HG02588 (cell line): ENCODE results near the gene SLIRP.
"Not testable (repeated sequence)": the region's sequence is repeated elsewhere in the genome, so short reads cannot be mapped to it uniquely, and the experiment has no call there.

Experiments
- ATAC-seq: cut with Tn5 transposase; IDR thresholded peaks from one replicate; pipeline ENCODE4 v1.9.1; 2021; ENCODE audit warnings: mild to moderate bottlenecking, moderate library complexity; ENCODE audit not compliant: unreplicated experiment

The SLIRP gene

GRCh38 chr14:77707724-77708408 is at the start of gene SLIRP, which contains the start of gene ALKBH1:
TSS of gene SLIRP (plus strand) at chr14:77708103. CDS start at chr14:77708112, 9 bp downstream.
TSS of gene ALKBH1 (minus strand) at chr14:77708023. CDS start at chr14:77708004, 19 bp downstream.
- ATAC-seq: peak; percentile 97

DNA sequence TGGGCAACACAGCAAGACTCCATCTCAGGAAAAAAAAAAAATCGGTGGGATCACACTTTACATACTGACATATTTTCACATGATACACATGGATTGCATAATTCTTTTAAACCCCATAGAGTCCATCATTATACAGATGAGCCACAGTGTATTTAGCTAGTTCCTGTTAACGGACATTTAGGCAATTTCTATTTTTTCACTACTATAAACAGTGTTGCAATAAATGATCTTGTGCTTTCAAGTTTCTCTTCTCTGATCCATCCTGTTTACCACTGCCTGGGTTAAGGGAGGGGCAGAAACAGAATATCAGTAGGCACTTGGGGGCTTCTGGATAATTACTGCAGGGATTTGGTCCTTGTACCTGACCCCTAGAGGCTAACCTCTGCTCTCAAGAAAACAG is 48.1 kb upstream of the SLIRP start:
- ATAC-seq: no peak

GRCh38 chr14:77660754-77661153 is 47.1 kb upstream of the SLIRP start:
- ATAC-seq: no peak

DNA sequence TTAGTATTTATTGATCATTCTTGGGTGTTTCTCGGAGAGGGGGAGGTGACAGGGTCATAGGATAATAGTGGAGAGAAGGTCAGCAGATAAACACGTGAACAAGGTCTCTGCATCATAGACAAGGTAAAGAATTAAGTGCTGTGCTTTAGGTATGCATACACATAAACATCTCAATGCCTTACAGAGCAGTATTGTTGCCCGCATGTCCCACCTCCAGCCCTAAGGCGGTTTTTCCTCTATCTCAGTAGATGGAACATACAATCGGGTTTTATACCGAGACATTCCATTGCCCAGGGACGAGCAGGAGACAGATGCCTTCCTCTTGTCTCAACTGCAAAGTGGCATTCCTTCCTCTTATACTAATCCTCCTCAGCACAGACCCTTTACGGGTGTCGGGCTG is 46.3 kb upstream of the SLIRP start:
- ATAC-seq: not testable (repeated sequence)

DNA sequence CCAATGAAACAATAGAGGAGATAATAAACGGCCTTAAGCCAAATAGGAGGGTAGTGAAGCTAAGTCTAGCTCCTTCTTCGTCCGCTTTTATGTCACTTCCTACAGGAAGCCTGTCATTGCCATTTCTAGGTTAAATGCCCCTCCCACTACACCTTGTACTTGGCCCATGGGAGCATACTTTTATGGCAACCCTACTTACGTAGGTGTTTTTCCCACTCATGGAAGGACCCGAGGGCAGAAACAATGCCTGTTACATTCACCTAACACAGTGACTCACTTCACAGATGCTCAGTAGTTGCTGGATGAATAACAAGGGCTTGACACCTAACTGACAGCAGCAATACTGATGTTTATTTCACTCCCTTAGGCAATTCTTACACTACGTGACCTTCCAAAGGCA is 44.6 kb upstream of the SLIRP start:
- no peak for ATAC-seq

GRCh38 chr14:77667331-77667730 is 40.6 kb upstream of the SLIRP start:
- no peak for ATAC-seq

DNA sequence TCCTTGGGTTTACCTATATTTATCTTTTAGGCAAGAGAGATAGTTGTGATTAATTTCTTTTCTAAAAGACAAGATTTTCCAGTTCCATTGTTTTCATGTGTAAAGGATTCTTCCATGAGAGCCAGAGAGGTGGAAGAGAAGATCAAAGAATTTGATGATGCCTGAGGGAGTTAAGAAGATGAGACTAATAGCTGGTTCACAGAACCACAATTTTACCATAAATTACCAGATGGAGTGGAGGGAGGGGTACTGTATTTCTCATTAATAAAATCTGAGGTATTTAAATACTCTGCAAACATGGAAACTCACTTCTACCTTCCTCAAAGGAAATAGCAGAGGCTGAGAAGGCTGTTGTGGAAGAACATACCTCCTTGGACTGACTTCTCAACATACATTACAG is 34.7 kb upstream of the SLIRP start:
- ATAC-seq: no peak

DNA sequence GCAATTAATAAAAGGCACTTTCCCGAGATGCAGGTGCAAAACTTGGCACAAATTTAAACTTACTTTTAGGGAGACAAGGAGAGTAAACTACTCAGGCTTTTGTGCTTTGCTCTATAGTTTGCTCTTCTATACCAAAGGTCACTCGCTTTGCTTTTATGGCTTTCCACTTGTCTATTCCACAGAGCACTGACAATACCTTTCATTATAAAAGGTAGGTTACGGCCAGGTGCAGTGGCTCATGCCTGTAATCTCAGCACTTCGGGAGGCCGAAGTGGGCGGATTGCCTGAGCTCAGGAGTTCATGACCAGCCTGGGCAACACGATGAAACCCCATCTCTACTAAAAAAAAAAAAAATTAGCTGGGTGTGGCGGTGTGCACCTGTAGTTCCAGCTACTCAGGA is 33.0 kb upstream of the SLIRP start:
- no peak for ATAC-seq

DNA sequence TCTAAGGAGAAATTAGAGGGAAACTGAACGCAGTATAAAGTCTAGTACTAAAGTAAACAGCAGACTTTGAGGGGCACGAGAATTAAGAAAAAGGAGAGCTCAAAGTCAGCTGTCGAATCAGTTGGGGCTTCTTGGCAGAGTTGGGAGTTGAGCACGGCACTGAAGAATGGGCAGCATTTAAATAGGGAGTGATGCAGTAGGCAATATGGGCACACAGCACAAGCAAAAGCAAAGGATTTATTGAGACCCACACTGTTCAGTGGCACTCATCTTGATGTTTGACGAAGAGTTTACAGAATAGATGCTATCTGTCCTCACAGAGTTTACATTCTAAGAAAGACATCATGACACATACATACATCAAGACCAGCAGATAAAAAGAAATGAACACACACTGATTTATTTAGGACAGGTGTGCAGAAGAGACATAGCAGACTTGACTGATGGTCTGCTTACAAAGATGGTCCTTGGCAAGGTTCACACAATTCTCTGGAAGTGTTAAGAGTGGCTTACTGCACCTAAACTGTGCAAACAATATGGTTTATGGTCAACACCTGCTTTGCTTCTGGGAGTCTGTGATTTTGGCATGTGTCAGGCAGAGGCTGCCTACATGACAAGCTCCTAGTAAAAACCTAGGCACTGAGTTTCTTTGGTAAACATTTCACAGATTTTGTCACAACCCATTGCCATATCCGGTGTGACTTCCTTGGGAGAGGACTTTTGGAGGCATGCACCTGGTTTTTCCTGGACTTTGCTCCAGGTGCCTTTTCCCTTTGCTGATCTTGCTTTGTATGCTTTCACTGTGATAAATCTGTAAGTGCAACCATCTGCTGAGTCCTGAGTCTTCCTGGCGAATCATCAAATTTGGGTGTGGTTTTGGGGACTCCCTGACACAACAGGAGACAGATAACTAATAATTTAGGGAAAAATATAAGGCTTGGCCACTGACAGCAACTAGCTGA is 26.4 kb upstream of the SLIRP start:
- no peak for ATAC-seq

- ATAC-seq: no peak
Measured at GRCh38 chr14:77682158-77682553, 25.7 kb upstream of the SLIRP start.

DNA sequence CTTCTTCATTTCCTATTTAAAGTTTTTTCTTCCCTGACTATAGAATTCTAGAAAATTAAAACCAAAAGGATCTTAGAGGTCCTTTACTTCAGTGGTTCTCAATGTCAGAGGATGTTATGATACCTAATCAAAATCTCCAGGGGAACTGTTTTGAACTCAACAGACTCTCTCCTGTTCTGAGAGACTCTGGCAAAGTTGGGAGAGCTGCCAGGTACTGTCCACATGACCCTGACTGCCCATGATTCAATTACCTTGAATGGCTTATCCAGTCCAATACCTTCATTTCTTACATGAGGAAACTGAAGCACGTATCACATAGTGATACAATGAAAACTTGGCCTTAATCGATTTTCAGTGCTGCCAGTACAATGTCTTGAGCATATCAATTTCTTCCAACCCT is 16.6 kb upstream of the SLIRP start:
- ATAC-seq: no peak

GRCh38 chr14:77707355-77707723 is 564 bp upstream of the SLIRP start:
- peak; percentile 22 for ATAC-seq

- ATAC-seq: no peak
Measured at GRCh38 chr14:77708749-77709148, 846 bp downstream of the SLIRP start.

DNA sequence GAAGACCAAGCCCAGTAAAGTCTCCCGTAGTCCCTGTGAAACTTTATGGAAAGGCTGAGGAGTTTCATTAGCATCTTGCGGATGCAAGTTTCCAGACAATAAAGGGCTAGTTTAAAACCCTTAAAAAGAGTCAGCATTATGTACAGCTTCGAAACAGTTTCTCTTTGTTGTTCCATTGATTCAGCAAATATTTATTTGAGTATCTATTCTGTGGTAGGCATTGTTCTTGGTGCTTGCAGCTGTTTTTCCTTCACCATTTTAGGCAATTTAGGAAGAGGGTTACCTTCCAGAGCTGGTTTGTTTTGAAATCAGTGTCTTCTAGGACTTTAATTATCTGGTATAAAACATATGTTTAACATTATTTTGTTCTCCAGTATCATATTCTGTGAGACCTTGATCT is 1.5 kb downstream of the SLIRP start:
- no peak for ATAC-seq

DNA sequence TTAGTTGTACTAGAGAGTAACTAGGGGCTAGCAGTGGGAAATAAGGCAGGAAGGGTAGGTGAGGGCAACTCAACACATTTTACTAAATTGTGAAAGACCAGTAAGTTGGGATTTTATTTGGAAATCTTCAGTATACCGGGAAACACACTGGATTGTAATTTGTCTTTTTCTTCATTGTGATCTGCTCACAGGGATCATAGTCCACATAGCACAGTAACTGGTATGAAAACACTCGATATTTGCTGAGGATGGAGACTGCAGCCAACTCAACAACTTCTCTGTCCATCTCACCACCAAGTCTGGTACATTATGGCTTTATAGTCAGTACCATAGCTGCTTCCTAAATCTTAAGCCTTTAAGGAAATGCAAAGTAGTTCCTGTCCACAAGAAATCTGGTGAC is 2.5 kb downstream of the SLIRP start:
- ATAC-seq: no peak

GRCh38 chr14:77714926-77715325 is 7.0 kb downstream of the SLIRP start:
- ATAC-seq: no peak

DNA sequence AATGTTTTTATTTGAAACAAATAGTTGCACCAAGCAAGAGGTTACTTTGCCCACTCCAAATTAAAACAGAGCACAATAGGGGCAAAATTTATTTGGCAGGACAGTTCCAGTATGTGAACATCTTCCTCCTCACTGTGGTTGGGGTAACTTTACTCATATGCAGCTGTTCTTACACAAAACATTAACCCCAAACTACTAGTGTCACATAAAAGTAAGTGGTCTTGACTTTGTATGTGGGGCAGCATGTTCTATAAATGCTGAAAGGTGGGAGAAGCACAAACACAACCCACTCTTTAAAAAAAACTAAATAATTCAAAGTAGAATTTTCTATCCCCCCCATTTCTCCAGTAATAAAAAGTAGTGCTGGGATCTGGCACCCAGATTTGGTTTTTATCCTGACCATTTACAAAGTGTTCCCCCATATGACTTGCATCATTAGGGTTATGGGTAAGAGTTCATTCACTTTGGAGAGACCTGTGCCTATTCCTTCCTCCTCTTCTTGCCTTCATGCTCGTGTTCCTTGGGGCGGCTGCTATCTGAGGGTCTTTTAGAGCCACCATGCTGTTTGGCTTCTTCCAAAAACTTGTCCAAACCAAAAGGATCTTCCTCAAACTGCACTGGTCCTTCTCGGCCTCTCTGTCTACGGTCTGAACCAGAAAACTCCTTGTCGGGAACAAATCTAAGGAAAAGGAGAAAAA is 9.9 kb downstream of the SLIRP start:
- no peak for ATAC-seq

GRCh38 chr14:77721437-77721836 is 13.5 kb downstream of the SLIRP start:
- no peak for ATAC-seq

DNA sequence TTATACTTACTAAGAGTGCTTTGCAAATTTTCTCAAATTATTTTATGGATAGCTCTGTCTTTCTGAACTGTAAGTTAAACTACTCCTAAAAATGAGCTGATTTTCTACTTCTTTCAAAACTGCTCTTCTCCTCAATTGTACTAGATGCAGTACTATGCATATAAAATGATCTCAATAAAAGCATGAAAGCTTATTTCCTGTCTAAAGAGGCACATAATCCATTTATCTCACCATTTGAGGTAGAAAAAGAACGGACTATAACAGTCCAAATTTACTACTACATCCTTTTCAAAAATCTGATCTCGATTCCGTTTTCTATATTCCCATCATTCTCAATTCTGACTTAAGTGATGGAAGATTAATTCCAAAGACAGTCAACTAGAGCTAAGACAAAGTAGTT is 14.4 kb downstream of the SLIRP start:
- no peak for ATAC-seq

- ATAC-seq: no peak
Measured at GRCh38 chr14:77730976-77731497, 23.1 kb downstream of the SLIRP start.

DNA sequence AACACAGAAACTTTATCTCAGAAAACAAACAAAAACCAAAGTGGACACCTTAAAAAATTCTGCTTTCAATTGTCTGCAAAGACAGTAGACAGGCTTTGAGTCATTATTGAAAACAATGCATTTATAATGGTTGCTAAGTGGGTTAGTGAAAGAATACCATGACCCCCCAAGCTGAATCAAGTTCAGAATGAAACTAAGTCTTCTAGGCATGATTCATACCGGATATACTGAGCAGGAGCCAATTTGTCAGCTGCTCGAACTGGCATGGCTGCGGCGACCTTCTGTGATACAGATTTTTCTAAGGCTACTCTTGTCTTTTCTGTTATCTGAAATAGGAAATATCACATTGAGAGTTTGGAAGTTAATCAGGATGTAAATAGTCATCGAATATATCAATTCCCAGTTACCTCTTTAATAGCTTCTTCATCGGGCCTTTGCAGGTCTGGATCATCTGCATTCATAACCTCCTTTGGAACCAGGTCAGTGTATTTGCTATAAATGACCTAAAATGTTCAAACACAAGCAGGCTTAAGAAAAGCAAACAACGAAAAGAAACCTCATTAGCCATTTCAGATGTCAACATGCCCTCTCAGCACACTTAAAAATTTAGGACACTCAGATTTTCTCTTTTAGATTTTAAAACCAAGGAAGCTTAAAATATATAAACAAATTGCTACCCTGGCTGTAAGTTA is 30.8 kb downstream of the SLIRP start:
- ATAC-seq: no peak
